H1 (cell line): ENCODE measurements around the gene CCDC197. TPM values are rescaled to one million over a fixed set of nuclear protein-coding genes. Genes with fewer than 3 reads are reported as not detected.

Experiments
- CTCF ChIA-PET: fragments of 300-600 bp; sonication (Branson Sonifier 250); formaldehyde crosslinking; loops from one replicate; lab custom pipeline; 2021; ENCODE audit not compliant: partially characterized antibody; lab: Charles Lee
- POLR2A ChIA-PET: fragments of 300-600 bp; sonication (Branson Sonifier 250); formaldehyde crosslinking; loops from one replicate; lab custom pipeline; 2021; ENCODE audit warnings: inconsistent platforms; ENCODE audit not compliant: partially characterized antibody; lab: Charles Lee
- DNase-seq, 2 experiments: peaks; one replicate each; pipeline versions ENCODE4 v3.0.0 to v3.0.0-alpha.2; 2010 to 2022; ENCODE audit warnings: low spot score in 2 of 2, low read depth in 1 of 2, mixed read lengths in 1 of 2
- FAIRE-seq: peaks from 2 replicates; lab custom pipeline; 2011; peaks lifted over from hg19 to GRCh38; lab: Jason Lieb, UNC
- H2AFZ ChIP-seq: 2 replicates; pipeline ENCODE4 v1.8.1; 2012; ENCODE audit warnings: low read length, inconsistent platforms
- H2AK5ac ChIP-seq: 2 replicates; pipeline ENCODE4 v1.6.1; 2013; ENCODE audit warnings: low read depth, low read length
- H2BK120ac ChIP-seq: replicated peaks from 2 replicates; pipeline ENCODE3; 2013; ENCODE audit warnings: low read depth, low read length, inconsistent platforms
- H2BK12ac ChIP-seq: 2 replicates; pipeline ENCODE4 v1.6.1; 2013; ENCODE audit warnings: low read depth, low read length
- H2BK15ac ChIP-seq: 2 replicates; pipeline ENCODE4 v1.6.1; 2013; ENCODE audit warnings: low read length
- H2BK20ac ChIP-seq: 2 replicates; pipeline ENCODE4 v1.6.1; 2013; ENCODE audit warnings: low read length
- H2BK5ac ChIP-seq: 2 replicates; pipeline ENCODE4 v1.6.1; 2013; ENCODE audit warnings: low read depth, low read length
- H3K14ac ChIP-seq: 2 replicates; pipeline ENCODE4 v1.6.1; 2013; ENCODE audit warnings: inconsistent platforms; ENCODE audit not compliant: insufficient read length
- H3K18ac ChIP-seq: 2 replicates; pipeline ENCODE4 v1.6.1; 2013; ENCODE audit warnings: low read length; ENCODE audit errors: extremely low read depth
- H3K23ac ChIP-seq: 2 replicates; pipeline ENCODE4 v1.6.1; 2013; ENCODE audit warnings: inconsistent platforms; ENCODE audit not compliant: insufficient read length
- H3K23me2 ChIP-seq: 2 replicates; pipeline ENCODE4 v1.6.1; 2013; ENCODE audit warnings: low read depth, low read length
- H3K27ac ChIP-seq: 2 replicates; pipeline ENCODE4 v1.6.1; 2011; ENCODE audit warnings: low read depth, low read length, inconsistent platforms
- H3K27me3 ChIP-seq, 4 experiments: replicated peaks in 1 of 4; 1 replicate in 1 of 4; 2 replicates in 3 of 4; pipeline versions ENCODE4 v1.6.1 to v1.8.1; 2011 to 2013; ENCODE audit warnings: low read length in 3 of 4, mild to moderate bottlenecking in 3 of 4, inconsistent platforms in 2 of 4, mixed read lengths in 2 of 4, moderate library complexity in 1 of 4; ENCODE audit not compliant: control insufficient read depth in 3 of 4, insufficient read depth in 3 of 4; ENCODE audit errors: extremely low read depth in 1 of 4
- H3K36me3 ChIP-seq, 4 experiments: 2 replicates each; pipeline versions ENCODE4 v1.6.1 to v1.8.1; 2011 to 2013; ENCODE audit warnings: mild to moderate bottlenecking in 4 of 4, low read length in 3 of 4, moderate library complexity in 2 of 4, control low read depth in 1 of 4, inconsistent platforms in 1 of 4; ENCODE audit not compliant: insufficient read depth in 4 of 4, control insufficient read depth in 2 of 4
- H3K4ac ChIP-seq: replicated peaks from 2 replicates; pipeline ENCODE3; 2013; ENCODE audit warnings: low read length, low read depth, mixed read lengths, inconsistent platforms; ENCODE audit not compliant: insufficient read length
- H3K4me1 ChIP-seq, 4 experiments: replicated peaks in 1 of 4; 1 replicate in 1 of 4; 2 replicates in 3 of 4; pipeline versions ENCODE4 v1.6.1 to v1.8.1; 2011 to 2013; ENCODE audit warnings: low read length in 3 of 4, inconsistent platforms in 2 of 4, mixed read lengths in 1 of 4; ENCODE audit not compliant: insufficient read depth in 4 of 4, control insufficient read depth in 3 of 4
- H3K4me2 ChIP-seq, 2 experiments: 2 replicates each; pipeline versions ENCODE4 v1.6.1 to v1.8.1; 2011 to 2013; ENCODE audit warnings: low read depth in 2 of 2, low read length in 2 of 2, control low read depth in 1 of 2, inconsistent platforms in 1 of 2, mild to moderate bottlenecking in 1 of 2; ENCODE audit not compliant: insufficient read depth in 1 of 2
- H3K4me3 ChIP-seq, 4 experiments: fragments of 200-600, 300-600 bp in 1 of 4; sonication (generic), shearing (Covaris generic), sonication (Bioruptor Twin) in 1 of 4; 2 replicates each; pipeline versions ENCODE4 v1.5.1 to v1.8.1; 2011 to 2016; ENCODE audit warnings: low read length in 4 of 4, low read depth in 3 of 4, control low read depth in 2 of 4, inconsistent platforms in 2 of 4, mild to moderate bottlenecking in 2 of 4, mixed read lengths in 1 of 4, moderate library complexity in 1 of 4; ENCODE audit not compliant: insufficient read depth in 2 of 4; ENCODE audit errors: extremely low read depth in 1 of 4
- H3K56ac ChIP-seq: replicated peaks from 2 replicates; pipeline ENCODE3; 2013; ENCODE audit warnings: low read depth, mild to moderate bottlenecking, mixed read lengths, low read length, inconsistent platforms; ENCODE audit not compliant: insufficient read length
- H3K79me1 ChIP-seq: 2 replicates; pipeline ENCODE4 v1.6.1; 2013; ENCODE audit warnings: low read depth, low read length, control low read depth
- H3K79me2 ChIP-seq, 2 experiments: 2 replicates each; pipeline versions ENCODE4 v1.6.1 to v1.8.1; 2012 to 2013; ENCODE audit warnings: low read length in 2 of 2, mild to moderate bottlenecking in 2 of 2, inconsistent platforms in 1 of 2; ENCODE audit not compliant: insufficient read depth in 2 of 2, control insufficient read depth in 1 of 2
- H3K9ac ChIP-seq, 4 experiments: replicated peaks in 1 of 4; 1 replicate in 1 of 4; 2 replicates in 3 of 4; pipeline versions ENCODE4 v1.6.1 to v1.8.1; 2011 to 2013; ENCODE audit warnings: low read depth in 3 of 4, low read length in 3 of 4, control low read depth in 2 of 4, mild to moderate bottlenecking in 2 of 4, moderate library complexity in 2 of 4, inconsistent platforms in 1 of 4; ENCODE audit errors: extremely low read depth in 1 of 4
- H3K9me3 ChIP-seq, 2 experiments: 2 replicates each; pipeline versions ENCODE4 v1.6.1 to v1.8.1; 2012 to 2013; ENCODE audit warnings: mild to moderate bottlenecking in 2 of 2, moderate library complexity in 2 of 2, control low read depth in 1 of 2, inconsistent platforms in 1 of 2, low read depth in 1 of 2, low read length in 1 of 2, mixed read lengths in 1 of 2; ENCODE audit not compliant: insufficient read depth in 2 of 2
- H4K20me1 ChIP-seq, 2 experiments: replicated peaks in 1 of 2; 2 replicates each; pipeline versions ENCODE3 to v1.8.1; 2011 to 2013; ENCODE audit warnings: inconsistent platforms in 2 of 2, low read length in 2 of 2, mild to moderate bottlenecking in 1 of 2; ENCODE audit not compliant: insufficient read depth in 2 of 2, control insufficient read depth in 1 of 2
- H4K5ac ChIP-seq: 2 replicates; pipeline ENCODE4 v1.6.1; 2013; ENCODE audit warnings: low read length, low read depth, mixed read lengths, inconsistent platforms; ENCODE audit not compliant: insufficient read length
- H4K8ac ChIP-seq: 2 replicates; pipeline ENCODE4 v1.8.0; 2013; ENCODE audit warnings: mild to moderate bottlenecking, moderate library complexity, low read length, inconsistent platforms; ENCODE audit not compliant: insufficient read depth; ENCODE audit errors: extremely low read depth
- H4K91ac ChIP-seq: replicated peaks from 2 replicates; pipeline ENCODE3; 2013; ENCODE audit warnings: low read length, mixed read lengths, inconsistent platforms; ENCODE audit not compliant: insufficient read length
- BRCA1 ChIP-seq: IDR thresholded peaks from 2 replicates; pipeline ENCODE4 v1.6.1; 2012; ENCODE audit warnings: low read depth, low read length, improper control_type of control experiment
- CREB1 ChIP-seq: IDR thresholded peaks from 2 replicates; pipeline ENCODE4 v1.6.1; 2012; ENCODE audit warnings: inconsistent platforms
- KDM1A ChIP-seq: fragments of 200-600, 300-600 bp; sonication (generic); IDR thresholded peaks from 2 replicates; pipeline ENCODE4 v1.7.1; 2016; ENCODE audit warnings: mild to moderate bottlenecking, low read length, borderline replicate concordance
- KDM4A ChIP-seq: IDR thresholded peaks from one replicate; pipeline ENCODE4 v1.7.1; 2012; ENCODE audit warnings: low read depth, mild to moderate bottlenecking, moderate library complexity, low read length, inconsistent platforms; ENCODE audit not compliant: severe bottlenecking
- PHF8 ChIP-seq: fragments of 200-600 bp; sonication (generic); conservative IDR thresholded peaks from 2 replicates; pipeline ENCODE4 v1.7.1; 2012; ENCODE audit warnings: low read depth, mild to moderate bottlenecking, inconsistent platforms, low read length, moderate library complexity
- POLR2A ChIP-seq, 2 experiments: IDR thresholded peaks; 1 replicate in 1 of 2; 2 replicates in 1 of 2; pipeline ENCODE4 v1.6.1; 2011; ENCODE audit warnings: low read depth in 2 of 2, low read length in 2 of 2, mild to moderate bottlenecking in 2 of 2; ENCODE audit errors: control extremely low read depth in 1 of 2
- SAP30 ChIP-seq: fragments of 300-600 bp; sonication (generic); IDR thresholded peaks from 2 replicates; pipeline ENCODE4 v1.7.1; 2012; ENCODE audit warnings: low read length, moderate library complexity, mild to moderate bottlenecking, inconsistent platforms; ENCODE audit not compliant: insufficient read depth, insufficient replicate concordance
- SP1 ChIP-seq: IDR thresholded peaks from 2 replicates; pipeline ENCODE4 v1.6.1; 2011; ENCODE audit warnings: low read depth, low read length
- SP2 ChIP-seq: IDR thresholded peaks from 2 replicates; pipeline ENCODE4 v1.6.1; 2012; ENCODE audit warnings: mild to moderate bottlenecking, low read length, inconsistent platforms
- TAF7 ChIP-seq: optimal IDR thresholded peaks from 2 replicates; pipeline ENCODE3; 2011; ENCODE audit warnings: low read depth, mild to moderate bottlenecking, inconsistent platforms, low read length, moderate library complexity, borderline replicate concordance
- TBP ChIP-seq: IDR thresholded peaks from 2 replicates; pipeline ENCODE4 v1.6.1; 2011; ENCODE audit warnings: low read depth, low read length, improper control_type of control experiment
- ZNF274 ChIP-seq: IDR thresholded peaks from 2 replicates; pipeline ENCODE4 v1.7.0; 2012; ENCODE audit warnings: low read length, borderline replicate concordance; ENCODE audit errors: extremely low read depth
- WGBS, 2 experiments: shearing (Covaris generic) in 1 of 2; methylation state at CpG; one replicate each; pipeline versions ENCODE4 v1.1.6 to v1.1.7; 2013 to 2015; ENCODE audit warnings: low lambda C conversion rate in 2 of 2, mixed read lengths in 2 of 2, inconsistent platforms in 1 of 2, low coverage in 1 of 2, missing lambda C conversion rate in 1 of 2; ENCODE audit not compliant: insufficient replicate concordance in 2 of 2, insufficient coverage in 1 of 2, insufficient read length in 1 of 2; ENCODE audit errors: extremely low coverage in 1 of 2, missing lambda C conversion rate in 1 of 2; 5-methylcytosine and 5-hydroxymethylcytosine counted together
- polyA plus RNA-seq, 7 experiments: library from polyadenylated mRNA; depleted of rRNA in 3 of 7; stranded (reverse) in 5 of 7; unstranded in 2 of 7; fragments of >200 nt in 5 of 7; fragments of 200-250 nt in 2 of 7; gene quantifications; 1 replicate in 5 of 7; 2 replicates in 1 of 7; 4 replicates in 1 of 7; pipeline versions ENCODE4 v1.2.1 to v1.2.3, GENCODE V29; 2011 to 2013; ENCODE audit warnings: missing spikeins in 2 of 7, mixed read lengths in 2 of 7
- total RNA-seq: library from RNA; stranded (reverse); fragmentation: NEBNext Ultra II Directional; extraction: Animal tissue kit (Norgen Biotek cat#: 25700); gene quantifications from 2 replicates; pipeline ENCODE4 v1.2.1, GENCODE V29; 2021

Gene CCDC197
- total and polyA plus RNA-seq, 2 of the 8 experiments (the other 6 are each of a cell fraction or from before 2014, with no cell fraction given): not detected

GRCh38 chr14:94027566-94028449, 30.7 kb downstream of the CCDC197 start:
- FAIRE-seq: no peak
- no peak overlapping the region for H3K14ac ChIP-seq
- H3K36me3 ChIP-seq: no peaks in the 10 kb centered on the region
- no peaks in the 10 kb centered on the region for H4K20me1 ChIP-seq
- DNase-seq: no peak
- H2AK5ac ChIP-seq: no peak overlapping the region
- no peak overlapping the region for H3K23ac ChIP-seq
- H2AFZ ChIP-seq: no peak overlapping the region
- ChIA-PET POLR2A (interaction anchor here (1.4 kb wide), 1 partner anchor 9 kb away, joined by 4 read pairs; no protein-coding TSS in a partner anchor), CTCF (interaction anchor here (1.0 to 3.9 kb wide), 8 partner anchors 9 to 115 kb away, joined by 3 to 23 read pairs (median 4); partner anchors contain the start of gene CCDC197)
- no peak overlapping the region for H4K5ac ChIP-seq
- no peak overlapping the region for H2BK120ac ChIP-seq
- no peak overlapping the region for H3K9ac ChIP-seq
- no peak overlapping the region for H3K56ac ChIP-seq
- no peak overlapping the region for H3K4ac ChIP-seq
- H4K8ac ChIP-seq: no peak overlapping the region
- H4K91ac ChIP-seq: no peak overlapping the region
- H3K9me3 ChIP-seq: no peaks in the 10 kb centered on the region
- WGBS, 2 experiments: 86% methylated on average over 14 of the region's 14 CpGs; no CpG with 5 or more reads in 1 of the 2 experiments
- 0 out of 2 replicates have a peak overlapping the region, but pooled peaks have one; percentile 48 for H2BK20ac ChIP-seq
- H3K18ac ChIP-seq: no peak overlapping the region
- H2BK5ac ChIP-seq: no peak overlapping the region
- no peak overlapping the region for H2BK15ac ChIP-seq
- H2BK12ac ChIP-seq: no peak overlapping the region
- H3K27ac ChIP-seq: no peak overlapping the region
- peaks cover 5% of the 10 kb centered on the region; the same call in 1 of the 2 replicates for H3K23me2 ChIP-seq
- H3K4me1 ChIP-seq: peaks cover 0 to 11% (median 5%) of the 10 kb centered on the region in 4 experiments; a peak in 4 of 7 replicates
- H3K79me1 ChIP-seq: peaks cover 3% of the 10 kb centered on the region
- peak overlapping the region in 1 of 2 experiments; percentile 75; a peak in 1 of 4 replicates for H3K4me2 ChIP-seq
- H3K4me3 ChIP-seq: no peak overlapping the region
- no peaks in the 10 kb centered on the region for H3K79me2 ChIP-seq
- H3K27me3 ChIP-seq: peaks cover 0 to 3% (median 3%) of the 10 kb centered on the region in 4 experiments; a peak in 2 of 7 replicates
- TF ChIP-seq ZNF274: no peak
- no peak for TF ChIP-seq SAP30
- no peak for TF ChIP-seq TBP
- no peak for TF ChIP-seq KDM1A
- TF ChIP-seq SP2: no peak
- TF ChIP-seq POLR2A (IDR thresholded peaks at IDR 0.05; ENCODE audit: control extremely low read depth in 1 of 2, low read depth in 2 of 2, low read length in 2 of 2): no peak
- no peak for TF ChIP-seq PHF8
- no peak for TF ChIP-seq KDM4A
- no peak for TF ChIP-seq TAF7
- TF ChIP-seq CREB1: no peak
- no peak for TF ChIP-seq BRCA1
- no peak for TF ChIP-seq SP1
